Smooth muscle cell (in vitro differentiated cells): ENCODE data around the gene CBLB. TPM values are rescaled to one million over a fixed set of nuclear protein-coding genes. Genes with fewer than 3 reads are reported as not detected.

Source experiments
- DNase-seq: peaks from one replicate; lab custom pipeline; 2025; ENCODE audit not compliant: unreplicated experiment; lab: John Stamatoyannopoulos, UW
- H2AFZ ChIP-seq: fragments of 200-600 bp; sonication (generic); 2 replicates; pipeline ENCODE4 v1.6.0; 2016; ENCODE audit warnings: antibody characterized with exemption, low read depth, mild to moderate bottlenecking
- H3F3A ChIP-seq: fragments of 200-600 bp; sonication (generic); 2 replicates; pipeline ENCODE4 v1.6.0; 2017; ENCODE audit warnings: antibody characterized with exemption, low read depth
- H3K27ac ChIP-seq: fragments of 200-600 bp; sonication (generic); 2 replicates; pipeline ENCODE4 v1.5.1; 2016; ENCODE audit warnings: low read depth, mild to moderate bottlenecking
- H3K27me3 ChIP-seq: fragments of 200-600 bp; sonication (generic); 2 replicates; pipeline ENCODE4 v1.6.1; 2016; ENCODE audit warnings: low read depth, mild to moderate bottlenecking
- H3K36me3 ChIP-seq: fragments of 200-600 bp; sonication (generic); 2 replicates; pipeline ENCODE4 v1.5.1; 2016; ENCODE audit warnings: low read depth
- H3K4me1 ChIP-seq: fragments of 200-600 bp; sonication (generic); 2 replicates; pipeline ENCODE4 v1.5.1; 2016; ENCODE audit warnings: low read depth
- H3K4me2 ChIP-seq: fragments of 200-600 bp; sonication (generic); 2 replicates; pipeline ENCODE4 v1.6.0; 2016; ENCODE audit warnings: mild to moderate bottlenecking
- H3K4me3 ChIP-seq: fragments of 200-600 bp; sonication (generic); 2 replicates; pipeline ENCODE4 v1.5.1; 2016; ENCODE audit warnings: mild to moderate bottlenecking
- H3K79me2 ChIP-seq: fragments of 200-600 bp; sonication (generic); 2 replicates; pipeline ENCODE4 v1.6.0; 2016; ENCODE audit warnings: low read depth, mild to moderate bottlenecking
- H3K9ac ChIP-seq: fragments of 200-600 bp; sonication (generic); 2 replicates; pipeline ENCODE4 v1.6.0; 2016; ENCODE audit warnings: low read depth
- H3K9me3 ChIP-seq: fragments of 200-600 bp; sonication (generic); replicated peaks from 2 replicates; pipeline ENCODE4 v1.5.1; 2016; ENCODE audit warnings: low read depth
- H4K20me1 ChIP-seq: fragments of 200-600 bp; sonication (generic); 2 replicates; pipeline ENCODE4 v1.6.0; 2016; ENCODE audit warnings: low read depth
- WGBS: methylation state at CpG from one replicate; pipeline ENCODE4 v1.1.7; 2016; ENCODE audit warnings: low lambda C conversion rate; 5-methylcytosine and 5-hydroxymethylcytosine counted together
- polyA plus RNA-seq: library from polyadenylated mRNA; unstranded; fragments of >200 nt; fragmentation: Nextera tagmentation; extraction: Ambion mirVana; gene quantifications from 2 replicates; pipeline ENCODE4 v1.2.1, GENCODE V29; 2016
- total RNA-seq: library from RNA; depleted of rRNA; stranded (reverse); fragments of >200 nt; gene quantifications from 2 replicates; pipeline ENCODE4 v1.2.3, GENCODE V29; 2014
- TF ChIP-seq, protein P1 (sequence below): fragments of 200-600 bp; sonication (generic); IDR thresholded peaks from 2 replicates; pipeline ENCODE4 v1.5.1; 2017; ENCODE audit warnings: borderline replicate concordance, mild to moderate bottlenecking, antibody characterized with exemption; ENCODE audit not compliant: insufficient read depth, poor library complexity, severe bottlenecking

The CBLB gene
- total and polyA plus RNA-seq, 2 experiments from 2014 or later: 13.9 to 38.9 TPM

DNA sequence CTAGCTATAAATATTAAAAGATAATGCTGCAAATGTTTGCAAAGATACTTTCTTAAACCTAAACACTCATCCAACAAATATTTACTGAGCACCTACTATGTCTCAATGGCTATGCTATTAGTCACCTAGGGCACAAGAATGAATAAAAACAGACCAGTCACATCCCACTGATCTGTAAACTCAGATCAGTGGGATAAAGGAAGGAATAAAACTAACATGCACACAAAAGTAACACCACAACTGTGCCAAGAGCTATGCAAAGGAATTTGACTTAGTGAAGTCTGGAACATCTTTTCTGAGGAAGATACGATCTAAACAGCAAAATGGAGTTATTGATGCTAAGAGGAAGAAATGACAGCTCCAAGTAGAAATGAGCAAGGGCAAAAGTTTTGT is 56.6 kb downstream of the CBLB start:
- Histone ChIP-seq H3K9ac (no peak overlapping the region), H3K4me3 (no peak overlapping the region), H3K36me3 (no peaks in the 10 kb centered on the region), H4K20me1 (peaks cover 37% of the 10 kb centered on the region), H3K27me3 (no peaks in the 10 kb centered on the region), H3K27ac (peak overlapping the region; percentile 54), H3K9me3 (no peaks in the 10 kb centered on the region), H3K4me1 (peaks cover 3% of the 10 kb centered on the region), H3K79me2 (peaks cover 55% of the 10 kb centered on the region), H3F3A (peaks cover 6% of the 10 kb centered on the region), H2AFZ (no peak overlapping the region), H3K4me2 (peak overlapping the region; percentile 14)
- DNase-seq: no peak
- TF ChIP-seq, protein P1, sequence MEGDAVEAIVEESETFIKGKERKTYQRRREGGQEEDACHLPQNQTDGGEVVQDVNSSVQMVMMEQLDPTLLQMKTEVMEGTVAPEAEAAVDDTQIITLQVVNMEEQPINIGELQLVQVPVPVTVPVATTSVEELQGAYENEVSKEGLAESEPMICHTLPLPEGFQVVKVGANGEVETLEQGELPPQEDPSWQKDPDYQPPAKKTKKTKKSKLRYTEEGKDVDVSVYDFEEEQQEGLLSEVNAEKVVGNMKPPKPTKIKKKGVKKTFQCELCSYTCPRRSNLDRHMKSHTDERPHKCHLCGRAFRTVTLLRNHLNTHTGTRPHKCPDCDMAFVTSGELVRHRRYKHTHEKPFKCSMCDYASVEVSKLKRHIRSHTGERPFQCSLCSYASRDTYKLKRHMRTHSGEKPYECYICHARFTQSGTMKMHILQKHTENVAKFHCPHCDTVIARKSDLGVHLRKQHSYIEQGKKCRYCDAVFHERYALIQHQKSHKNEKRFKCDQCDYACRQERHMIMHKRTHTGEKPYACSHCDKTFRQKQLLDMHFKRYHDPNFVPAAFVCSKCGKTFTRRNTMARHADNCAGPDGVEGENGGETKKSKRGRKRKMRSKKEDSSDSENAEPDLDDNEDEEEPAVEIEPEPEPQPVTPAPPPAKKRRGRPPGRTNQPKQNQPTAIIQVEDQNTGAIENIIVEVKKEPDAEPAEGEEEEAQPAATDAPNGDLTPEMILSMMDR: no peak
- 56% methylated on average over 1 of the region's 1 CpG for WGBS

- Histone ChIP-seq H3F3A (peaks cover under 1% of the 10 kb centered on the region), H2AFZ (no peak overlapping the region), H3K4me2 (peak overlapping the region; percentile 14), H3K9me3 (no peaks in the 10 kb centered on the region), H3K79me2 (peaks cover 57% of the 10 kb centered on the region), H3K4me1 (peaks cover 3% of the 10 kb centered on the region), H4K20me1 (peaks cover 32% of the 10 kb centered on the region), H3K9ac (no peak overlapping the region), H3K27me3 (no peaks in the 10 kb centered on the region), H3K4me3 (no peak overlapping the region), H3K27ac (no peak overlapping the region), H3K36me3 (no peaks in the 10 kb centered on the region)
- 81% methylated on average over 10 of the region's 10 CpGs for WGBS
- TF ChIP-seq, protein P1: no peak
- no peak for DNase-seq
Observed at GRCh38 chr3:105811518-105812193, 57.2 kb downstream of the CBLB start.

DNA sequence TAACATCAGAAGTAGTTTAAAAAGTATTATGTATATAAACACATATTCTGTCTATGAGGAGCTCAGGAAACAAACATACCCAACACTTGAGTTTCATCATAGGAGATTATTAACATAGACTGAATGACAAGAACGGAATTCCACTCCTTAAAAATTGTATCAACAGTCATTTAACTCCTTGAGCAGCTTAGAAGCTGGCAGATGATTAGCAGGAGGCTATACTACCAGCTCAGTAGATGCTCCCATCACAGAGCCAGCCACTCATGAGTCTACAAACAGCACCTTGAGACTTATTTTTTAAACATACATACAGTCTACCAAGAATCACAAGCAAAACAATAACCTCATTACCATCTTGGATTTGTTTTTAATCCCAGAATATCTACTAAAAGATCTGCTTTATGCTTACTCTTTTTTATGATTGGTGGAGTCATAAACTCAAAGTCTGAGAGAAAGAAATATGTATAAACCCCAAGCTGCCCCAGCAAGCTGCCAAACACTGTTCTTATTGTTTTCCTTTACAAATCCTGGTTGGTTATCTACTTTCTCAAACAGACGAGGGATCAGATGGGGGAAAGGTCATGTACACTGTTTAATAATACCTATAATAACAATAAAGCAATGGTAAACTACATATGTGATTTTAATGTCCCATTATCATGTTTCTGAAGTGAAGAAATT is 59.5 kb downstream of the CBLB start:
- 66% methylated on average over 2 of the region's 2 CpGs for WGBS

More for the DNA sequence above, 59.5 kb downstream of the CBLB start:
- Histone ChIP-seq H3K4me2 (no peak overlapping the region), H3K79me2 (peaks cover 48% of the 10 kb centered on the region), H3K4me1 (peaks cover 3% of the 10 kb centered on the region), H3K9me3 (no peaks in the 10 kb centered on the region), H4K20me1 (peaks cover 39% of the 10 kb centered on the region), H3K27me3 (no peaks in the 10 kb centered on the region), H2AFZ (no peak overlapping the region), H3K36me3 (no peaks in the 10 kb centered on the region), H3K4me3 (no peak overlapping the region), H3K9ac (no peak overlapping the region), H3K27ac (peak overlapping the region; percentile 23), H3F3A (no peaks in the 10 kb centered on the region)
- no peak for DNase-seq
- TF ChIP-seq, protein P1: no peak
